Panc1 (cell line): ENCODE data around the gene MOBP. TPM values are rescaled to one million over a fixed set of nuclear protein-coding genes. Genes with fewer than 3 reads are reported as not detected.

Source experiments
- ATAC-seq: fragments of 200-7000 bp; cut with Tn5 transposase; 2 replicates; pipeline ENCODE4 v1.9.1; 2020; ENCODE audit warnings: mild to moderate bottlenecking, moderate library complexity
- BruUV-seq: library from RNA; stranded (reverse); fragments of 400-500 nt; replicated peaks from 2 replicates; lab custom pipeline; 2021; lab: Mats Ljungman, UMichigan
- CTCF ChIA-PET: fragments of 300-600 bp; sonication (Branson Sonifier 250); formaldehyde crosslinking; loops from one replicate; lab custom pipeline; 2022; ENCODE audit warnings: antibody characterized with exemption; lab: Charles Lee
- POLR2A ChIA-PET: fragments of 300-600 bp; sonication (Branson Sonifier 250); formaldehyde crosslinking; loops from one replicate; lab custom pipeline; 2022; ENCODE audit warnings: antibody characterized with exemption; lab: Charles Lee
- DNase-seq: peaks from one replicate; pipeline ENCODE4 v3.0.0-alpha.2; 2010; ENCODE audit warnings: low read depth, low spot score
- H3K27ac ChIP-seq: 2 replicates; pipeline ENCODE4 v1.5.1; 2011; ENCODE audit warnings: mild to moderate bottlenecking, low read length, inconsistent platforms
- H3K27me3 ChIP-seq: fragments of 200-500 bp; sonication (Bioruptor generic); 2 replicates; pipeline ENCODE4 v1.6.0; 2014; ENCODE audit warnings: low read length, inconsistent platforms; ENCODE audit not compliant: control insufficient read depth, insufficient read depth
- H3K36me3 ChIP-seq: fragments of 200-500 bp; sonication (Bioruptor generic); 2 replicates; pipeline ENCODE4 v1.5.1; 2014; ENCODE audit warnings: inconsistent platforms, mild to moderate bottlenecking, low read length, moderate library complexity; ENCODE audit not compliant: control insufficient read depth, insufficient read depth
- H3K4me1 ChIP-seq: 2 replicates; pipeline ENCODE4 v1.5.1; 2011; ENCODE audit warnings: inconsistent platforms, mild to moderate bottlenecking, low read length, moderate library complexity; ENCODE audit not compliant: control insufficient read depth, insufficient read depth
- H3K4me3 ChIP-seq, 2 experiments: 2 replicates each; pipeline ENCODE4 v1.5.1; 2011 to 2012; ENCODE audit warnings: low read depth in 2 of 2, low read length in 2 of 2, mild to moderate bottlenecking in 2 of 2, inconsistent platforms in 1 of 2, moderate library complexity in 1 of 2
- H3K9me3 ChIP-seq: fragments of 200-500 bp; sonication (Bioruptor generic); 2 replicates; pipeline ENCODE4 v1.5.1; 2014; ENCODE audit warnings: low read depth, mild to moderate bottlenecking, inconsistent platforms, low read length, moderate library complexity; ENCODE audit not compliant: control insufficient read depth, insufficient read depth
- CTCF ChIP-seq: fragments of 450-650 bp; IDR thresholded peaks from 2 replicates; pipeline ENCODE4 v1.5.1; 2017; ENCODE audit warnings: mild to moderate bottlenecking
- POLR2AphosphoS5 ChIP-seq: IDR thresholded peaks from 2 replicates; pipeline ENCODE4 v1.6.1; 2012; ENCODE audit warnings: mild to moderate bottlenecking, low read depth, low read length, moderate library complexity
- REST ChIP-seq, 2 experiments: IDR thresholded peaks; 2 replicates each; pipeline ENCODE4 v1.6.1; 2011 to 2012; ENCODE audit warnings: low read depth in 2 of 2, control low read depth in 1 of 2, low read length in 1 of 2, mild to moderate bottlenecking in 1 of 2, moderate library complexity in 1 of 2; ENCODE audit not compliant: insufficient read depth in 1 of 2
- SIN3A ChIP-seq: IDR thresholded peaks from 2 replicates; pipeline ENCODE4 v1.6.1; 2012; ENCODE audit warnings: low read depth, mild to moderate bottlenecking, low read length, moderate library complexity, borderline replicate concordance; ENCODE audit not compliant: insufficient read depth
- TCF7L2 ChIP-seq: IDR thresholded peaks from 2 replicates; pipeline ENCODE4 v1.6.1; 2011; ENCODE audit warnings: mild to moderate bottlenecking, low read depth, low read length, inconsistent platforms
- in situ Hi-C: cut with HindIII; loops from 2 replicates; pipeline ENCODE4 v1.10.0; 2016; ENCODE audit warnings: low sequenced_read_pairs, low pct_unique_long_range_greater_than_20kb
- intact Hi-C: fragments of 100-400 bp; cut with micrococcal nuclease; formaldehyde crosslinking; loops from one replicate; pipeline ENCODE4 v1.10.0; 2022; ENCODE audit not compliant: unreplicated experiment
- total RNA-seq: library from RNA; stranded (reverse); gene quantifications from one replicate; pipeline ENCODE4 v1.2.1, GENCODE V29; 2021; ENCODE audit not compliant: unreplicated experiment

Gene MOBP
- total RNA-seq, 1 experiment from 2014 or later = not detected

- no peaks in the 10 kb centered on the region for H3K27me3 ChIP-seq
- TF ChIP-seq CTCF = no peak
- no peak overlapping the region for H3K27ac ChIP-seq
- in situ Hi-C loops (no loop called here), intact Hi-C loops (no loop called here)
- no peaks in the 10 kb centered on the region for H3K36me3 ChIP-seq
- ChIA-PET POLR2A (interaction anchor here (0.7 kb wide), 1 partner anchor 225 kb away, joined by 3 read pairs; no protein-coding TSS in a partner anchor), CTCF (no interaction called here)
- H3K4me1 ChIP-seq = no peaks in the 10 kb centered on the region
- no peak overlapping the region for H3K4me3 ChIP-seq
- ATAC-seq (no peak), DNase-seq (no peak)
- H3K9me3 ChIP-seq = 0 out of 2 replicates have a peak, but pooled peaks cover 2% of the 10 kb centered on the region
- no TSS peak for BruUV-seq
Observed at GRCh38 chr3:39519554-39520288, 52.2 kb downstream of the MOBP start.

DNA sequence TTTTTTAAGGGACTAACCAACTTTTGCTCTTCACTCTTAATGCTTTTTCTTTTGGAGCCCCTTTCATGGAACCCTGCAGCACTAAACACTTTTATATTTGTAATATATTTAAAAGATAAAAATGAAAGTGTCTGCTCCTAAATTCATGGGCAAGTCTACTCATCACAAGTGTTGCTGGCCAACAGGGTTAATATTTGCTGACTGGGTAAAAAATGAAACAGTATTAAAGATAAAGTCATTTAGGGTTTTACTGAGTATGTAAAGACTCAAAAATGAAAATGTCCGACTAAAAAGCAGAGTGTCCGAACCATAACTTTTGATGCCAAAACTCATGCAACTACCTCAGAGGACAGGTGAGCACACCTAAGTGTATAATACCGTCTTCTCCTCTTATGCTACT is 54.0 kb downstream of the MOBP start:
- intact Hi-C loops = no loop called here
- no peaks in the 10 kb centered on the region for H3K36me3 ChIP-seq

More for the DNA sequence above, 54.0 kb downstream of the MOBP start:
- CTCF ChIA-PET = no interaction called here
- ATAC-seq (no peak), DNase-seq (no peak)
- POLR2A ChIA-PET = no interaction called here
- in situ Hi-C loops = no loop called here
- no peak overlapping the region for H3K4me3 ChIP-seq
- H3K9me3 ChIP-seq = 0 out of 2 replicates have a peak, but pooled peaks cover 2% of the 10 kb centered on the region
- BruUV-seq = no TSS peak
- H3K4me1 ChIP-seq = no peaks in the 10 kb centered on the region
- TF ChIP-seq SIN3A (no peak), REST (IDR thresholded peaks at IDR 0.05; ENCODE audit: insufficient read depth in 1 of 2, low read depth in 2 of 2, low read length in 1 of 2) (no peak), POLR2AphosphoS5 (no peak), CTCF (no peak), TCF7L2 (no peak)
- no peaks in the 10 kb centered on the region for H3K27me3 ChIP-seq
- H3K27ac ChIP-seq = no peak overlapping the region
